HCT116 (cell line): ENCODE measurements around the gene GIT2.

ENCODE experiments used
- CEBPB ChIP-seq: IDR thresholded peaks from 2 replicates; pipeline ENCODE4 v1.6.1; 2012; ENCODE audit warnings: low read depth
- EZH2 ChIP-seq: fragments of 200-600 bp; sonication (generic); IDR thresholded peaks from 2 replicates; pipeline ENCODE4 v1.6.1; 2017; ENCODE audit warnings: antibody characterized with exemption, mixed run types
- EZH2phosphoT487 ChIP-seq: fragments of 200-600 bp; IDR thresholded peaks from 2 replicates; pipeline ENCODE4 v1.6.1; 2018; ENCODE audit warnings: antibody characterized with exemption, borderline replicate concordance
- JUND ChIP-seq: IDR thresholded peaks from 2 replicates; pipeline ENCODE4 v1.6.1; 2012
- MAX ChIP-seq: IDR thresholded peaks from 2 replicates; pipeline ENCODE4 v1.6.1; 2012
- POLR2A ChIP-seq: IDR thresholded peaks from 2 replicates; pipeline ENCODE4 v1.7.0; 2011; ENCODE audit warnings: borderline replicate concordance; ENCODE audit not compliant: insufficient read depth, insufficient read length; ENCODE audit errors: extremely low read depth
- POLR2AphosphoS5 ChIP-seq: IDR thresholded peaks from 2 replicates; pipeline ENCODE4 v1.6.1; 2011; ENCODE audit warnings: mild to moderate bottlenecking, low read depth, low read length, moderate library complexity
- SP1 ChIP-seq: IDR thresholded peaks from 2 replicates; pipeline ENCODE4 v1.6.1; 2012; ENCODE audit warnings: low read depth
- SRF ChIP-seq: IDR thresholded peaks from 2 replicates; pipeline ENCODE4 v1.6.1; 2012; ENCODE audit warnings: low read depth
- YY1 ChIP-seq: IDR thresholded peaks from 2 replicates; pipeline ENCODE4 v1.6.1; 2011; ENCODE audit warnings: low read length, low read depth, moderate library complexity, mild to moderate bottlenecking; ENCODE audit not compliant: insufficient replicate concordance; ENCODE audit errors: extremely low read depth
- ZFX ChIP-seq: fragments of 450-650 bp; IDR thresholded peaks from 2 replicates; pipeline ENCODE4 v1.6.1; 2017
- TF ChIP-seq, protein P1 (sequence below), 3 experiments: fragments of 200-600 bp in 1 of 3; sonication (generic) in 1 of 3; IDR thresholded peaks in 2 of 3; conservative IDR thresholded peaks in 1 of 3; 2 replicates each; pipeline ENCODE4 v1.5.1; 2012 to 2017; ENCODE audit warnings: low read depth in 2 of 3, low read length in 2 of 3, antibody characterized with exemption in 1 of 3, borderline replicate concordance in 1 of 3, control low read depth in 1 of 3, mild to moderate bottlenecking in 1 of 3, mixed read lengths in 1 of 3, mixed run types in 1 of 3, moderate library complexity in 1 of 3; ENCODE audit not compliant: insufficient read depth in 1 of 3
- TF ChIP-seq, protein P2 (sequence below): IDR thresholded peaks from 2 replicates; pipeline ENCODE4 v1.6.1; 2012; ENCODE audit warnings: low read depth
- TF ChIP-seq, protein P3 (sequence below): IDR thresholded peaks from 2 replicates; pipeline ENCODE4 v1.6.1; 2012

GRCh38 chr12:109896188-109896587 lies 100.0 kb downstream of the GIT2 start:
- TF ChIP-seq, protein P1, sequence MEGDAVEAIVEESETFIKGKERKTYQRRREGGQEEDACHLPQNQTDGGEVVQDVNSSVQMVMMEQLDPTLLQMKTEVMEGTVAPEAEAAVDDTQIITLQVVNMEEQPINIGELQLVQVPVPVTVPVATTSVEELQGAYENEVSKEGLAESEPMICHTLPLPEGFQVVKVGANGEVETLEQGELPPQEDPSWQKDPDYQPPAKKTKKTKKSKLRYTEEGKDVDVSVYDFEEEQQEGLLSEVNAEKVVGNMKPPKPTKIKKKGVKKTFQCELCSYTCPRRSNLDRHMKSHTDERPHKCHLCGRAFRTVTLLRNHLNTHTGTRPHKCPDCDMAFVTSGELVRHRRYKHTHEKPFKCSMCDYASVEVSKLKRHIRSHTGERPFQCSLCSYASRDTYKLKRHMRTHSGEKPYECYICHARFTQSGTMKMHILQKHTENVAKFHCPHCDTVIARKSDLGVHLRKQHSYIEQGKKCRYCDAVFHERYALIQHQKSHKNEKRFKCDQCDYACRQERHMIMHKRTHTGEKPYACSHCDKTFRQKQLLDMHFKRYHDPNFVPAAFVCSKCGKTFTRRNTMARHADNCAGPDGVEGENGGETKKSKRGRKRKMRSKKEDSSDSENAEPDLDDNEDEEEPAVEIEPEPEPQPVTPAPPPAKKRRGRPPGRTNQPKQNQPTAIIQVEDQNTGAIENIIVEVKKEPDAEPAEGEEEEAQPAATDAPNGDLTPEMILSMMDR (IDR thresholded peaks at IDR 0.05 in 2 of 3, conservative IDR thresholded peaks at IDR 0.05 in 1 of 3; ENCODE audit: borderline replicate concordance in 1 of 3, insufficient read depth in 1 of 3, low read depth in 2 of 3, low read length in 2 of 3) = no peak
- TF ChIP-seq YY1 (no peak), POLR2A (no peak), SRF (no peak), CEBPB (no peak), MAX (no peak), EZH2 (no peak), EZH2phosphoT487 (no peak), POLR2AphosphoS5 (no peak), SP1 (no peak), JUND (no peak), ZFX (no peak)
- TF ChIP-seq, protein P2, sequence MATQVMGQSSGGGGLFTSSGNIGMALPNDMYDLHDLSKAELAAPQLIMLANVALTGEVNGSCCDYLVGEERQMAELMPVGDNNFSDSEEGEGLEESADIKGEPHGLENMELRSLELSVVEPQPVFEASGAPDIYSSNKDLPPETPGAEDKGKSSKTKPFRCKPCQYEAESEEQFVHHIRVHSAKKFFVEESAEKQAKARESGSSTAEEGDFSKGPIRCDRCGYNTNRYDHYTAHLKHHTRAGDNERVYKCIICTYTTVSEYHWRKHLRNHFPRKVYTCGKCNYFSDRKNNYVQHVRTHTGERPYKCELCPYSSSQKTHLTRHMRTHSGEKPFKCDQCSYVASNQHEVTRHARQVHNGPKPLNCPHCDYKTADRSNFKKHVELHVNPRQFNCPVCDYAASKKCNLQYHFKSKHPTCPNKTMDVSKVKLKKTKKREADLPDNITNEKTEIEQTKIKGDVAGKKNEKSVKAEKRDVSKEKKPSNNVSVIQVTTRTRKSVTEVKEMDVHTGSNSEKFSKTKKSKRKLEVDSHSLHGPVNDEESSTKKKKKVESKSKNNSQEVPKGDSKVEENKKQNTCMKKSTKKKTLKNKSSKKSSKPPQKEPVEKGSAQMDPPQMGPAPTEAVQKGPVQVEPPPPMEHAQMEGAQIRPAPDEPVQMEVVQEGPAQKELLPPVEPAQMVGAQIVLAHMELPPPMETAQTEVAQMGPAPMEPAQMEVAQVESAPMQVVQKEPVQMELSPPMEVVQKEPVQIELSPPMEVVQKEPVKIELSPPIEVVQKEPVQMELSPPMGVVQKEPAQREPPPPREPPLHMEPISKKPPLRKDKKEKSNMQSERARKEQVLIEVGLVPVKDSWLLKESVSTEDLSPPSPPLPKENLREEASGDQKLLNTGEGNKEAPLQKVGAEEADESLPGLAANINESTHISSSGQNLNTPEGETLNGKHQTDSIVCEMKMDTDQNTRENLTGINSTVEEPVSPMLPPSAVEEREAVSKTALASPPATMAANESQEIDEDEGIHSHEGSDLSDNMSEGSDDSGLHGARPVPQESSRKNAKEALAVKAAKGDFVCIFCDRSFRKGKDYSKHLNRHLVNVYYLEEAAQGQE = no peak
- TF ChIP-seq, protein P3, sequence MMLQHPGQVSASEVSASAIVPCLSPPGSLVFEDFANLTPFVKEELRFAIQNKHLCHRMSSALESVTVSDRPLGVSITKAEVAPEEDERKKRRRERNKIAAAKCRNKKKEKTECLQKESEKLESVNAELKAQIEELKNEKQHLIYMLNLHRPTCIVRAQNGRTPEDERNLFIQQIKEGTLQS = no peak
